ENCODE results near the gene AKR1C2. TPM values are rescaled to one million over a fixed set of nuclear protein-coding genes. Genes with fewer than 3 reads are reported as not detected.
A peak's percentile ranks its signal among the peaks of the same experiment; 100 is the strongest.
"Not testable (repeated sequence)": the region's sequence is repeated elsewhere in the genome, so short reads cannot be mapped to it uniquely, and the experiment has no call there.

AKR1C2 gene
- total RNA-seq, 1 donor from 2014 or later = 0.22 TPM

DNA sequence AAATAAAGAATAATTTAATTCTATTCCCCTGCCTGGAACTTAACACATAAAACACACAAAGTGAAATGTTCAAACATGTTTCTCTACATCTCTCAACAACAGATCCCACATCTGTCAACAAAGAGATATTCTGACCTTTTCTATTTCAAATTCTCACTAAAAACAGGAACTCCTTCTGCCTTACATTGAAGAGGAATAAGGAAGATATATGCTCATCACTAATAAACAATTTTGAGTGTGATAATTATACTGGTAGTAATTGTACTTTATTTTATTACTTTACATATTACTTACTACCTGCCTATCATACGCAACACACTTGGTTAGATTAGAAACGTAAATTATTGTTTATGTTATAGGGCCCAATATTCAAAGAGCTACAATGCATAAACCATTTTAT is 13.4 kb downstream of the AKR1C2 start:
- TF ChIP-seq, protein P1, sequence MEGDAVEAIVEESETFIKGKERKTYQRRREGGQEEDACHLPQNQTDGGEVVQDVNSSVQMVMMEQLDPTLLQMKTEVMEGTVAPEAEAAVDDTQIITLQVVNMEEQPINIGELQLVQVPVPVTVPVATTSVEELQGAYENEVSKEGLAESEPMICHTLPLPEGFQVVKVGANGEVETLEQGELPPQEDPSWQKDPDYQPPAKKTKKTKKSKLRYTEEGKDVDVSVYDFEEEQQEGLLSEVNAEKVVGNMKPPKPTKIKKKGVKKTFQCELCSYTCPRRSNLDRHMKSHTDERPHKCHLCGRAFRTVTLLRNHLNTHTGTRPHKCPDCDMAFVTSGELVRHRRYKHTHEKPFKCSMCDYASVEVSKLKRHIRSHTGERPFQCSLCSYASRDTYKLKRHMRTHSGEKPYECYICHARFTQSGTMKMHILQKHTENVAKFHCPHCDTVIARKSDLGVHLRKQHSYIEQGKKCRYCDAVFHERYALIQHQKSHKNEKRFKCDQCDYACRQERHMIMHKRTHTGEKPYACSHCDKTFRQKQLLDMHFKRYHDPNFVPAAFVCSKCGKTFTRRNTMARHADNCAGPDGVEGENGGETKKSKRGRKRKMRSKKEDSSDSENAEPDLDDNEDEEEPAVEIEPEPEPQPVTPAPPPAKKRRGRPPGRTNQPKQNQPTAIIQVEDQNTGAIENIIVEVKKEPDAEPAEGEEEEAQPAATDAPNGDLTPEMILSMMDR (IDR thresholded peaks at IDR 0.05) = no peak
- H3K4me1 Mint-ChIP-seq (ENCODE audit: low read depth) = peaks cover 6% of the 10 kb centered on the region

DNA sequence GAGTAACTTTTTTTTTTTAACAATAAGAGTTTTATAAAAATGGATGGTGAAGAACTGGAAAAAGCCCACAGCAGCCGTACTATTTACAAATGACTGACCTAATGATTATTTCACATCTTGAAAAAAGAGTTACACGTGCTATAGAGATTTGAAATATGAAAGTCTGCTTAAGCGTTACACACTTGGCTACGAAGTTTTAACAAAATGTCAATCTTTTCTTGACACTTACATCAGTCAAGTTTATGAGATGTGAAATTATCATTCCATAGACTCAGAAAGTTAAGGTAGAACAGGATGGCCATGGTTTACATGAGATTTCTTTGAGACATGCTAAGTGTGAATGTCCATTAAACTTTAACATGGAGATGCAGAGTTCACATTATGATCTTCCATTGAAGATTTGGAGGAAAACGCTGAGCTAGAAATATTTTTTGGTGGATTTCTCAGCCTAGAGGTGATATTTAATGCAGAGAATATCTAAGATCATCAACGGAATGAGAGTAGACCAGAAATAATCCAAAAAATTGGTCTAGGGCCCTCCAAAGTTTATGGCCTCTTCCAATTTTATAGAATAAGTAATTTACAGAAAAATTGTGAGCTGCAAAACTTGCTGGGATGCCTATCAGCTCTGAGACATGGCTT is 15.5 kb downstream of the AKR1C2 start:
- not testable (repeated sequence) for H3K4me3 Mint-ChIP-seq (ENCODE audit: unreplicated experiment); H3K27me3 Mint-ChIP-seq (ENCODE audit: low read depth); DNase-seq (ENCODE audit: low spot score); H3K27ac Mint-ChIP-seq (ENCODE audit: unreplicated experiment); H3K36me3 Mint-ChIP-seq (ENCODE audit: low read depth); H3K9me3 Mint-ChIP-seq (ENCODE audit: low read depth)
- H3K4me1 Mint-ChIP-seq (ENCODE audit: low read depth) = peaks cover 14% of the 10 kb centered on the region

More for the DNA sequence above, 13.4 kb downstream of the AKR1C2 start:
- H3K27me3 Mint-ChIP-seq (ENCODE audit: low read depth) = peaks cover 2% of the 10 kb centered on the region
- no peaks in the 10 kb centered on the region for H3K36me3 Mint-ChIP-seq (ENCODE audit: low read depth)
- no peak for DNase-seq (ENCODE audit: low spot score)
- H3K9me3 Mint-ChIP-seq (ENCODE audit: low read depth) = no peaks in the 10 kb centered on the region
- H3K27ac Mint-ChIP-seq (ENCODE audit: unreplicated experiment) = no peak overlapping the region
- no peak overlapping the region for H3K4me3 Mint-ChIP-seq (ENCODE audit: unreplicated experiment)

DNA sequence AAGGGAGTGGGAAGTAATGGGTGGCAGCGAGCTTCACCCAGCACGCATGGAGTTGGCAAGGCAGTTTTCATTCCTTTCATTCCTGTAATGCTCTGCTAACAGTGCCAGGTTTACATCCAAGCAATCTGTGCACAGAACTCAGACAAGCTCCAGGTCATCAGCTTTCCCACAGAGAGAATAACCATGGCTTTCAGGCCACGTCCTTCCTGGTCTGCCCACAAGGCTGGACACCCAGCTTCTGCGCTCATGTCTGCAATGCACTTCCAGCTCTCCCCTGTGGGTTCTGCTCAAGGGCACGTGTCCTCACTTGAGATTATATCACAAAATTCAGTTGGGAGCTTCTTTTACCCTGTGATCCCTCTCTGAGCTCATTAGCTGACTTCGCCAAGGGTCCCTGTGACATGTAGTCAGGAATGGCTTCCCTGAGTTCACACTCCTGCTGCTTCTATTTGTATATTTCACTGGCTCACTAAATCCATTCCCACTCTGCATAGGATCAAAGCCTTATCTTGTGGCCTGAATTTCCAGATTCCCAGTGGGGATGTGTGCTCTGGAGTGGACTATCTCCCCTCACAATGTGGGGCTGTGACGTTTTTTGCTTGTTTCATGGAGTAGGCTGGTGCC is 18.6 kb downstream of the AKR1C2 start:
- DNase-seq (ENCODE audit: low spot score) = no peak
- peaks cover 26% of the 10 kb centered on the region for H3K4me1 Mint-ChIP-seq (ENCODE audit: low read depth)
- TF ChIP-seq, protein P1 (IDR thresholded peaks at IDR 0.05) = no peak
- no peaks in the 10 kb centered on the region for H3K9me3 Mint-ChIP-seq (ENCODE audit: low read depth)
- peaks cover 2% of the 10 kb centered on the region for H3K27me3 Mint-ChIP-seq (ENCODE audit: low read depth)
- H3K27ac Mint-ChIP-seq (ENCODE audit: unreplicated experiment) = no peak overlapping the region
- H3K4me3 Mint-ChIP-seq (ENCODE audit: unreplicated experiment) = no peak overlapping the region
- no peaks in the 10 kb centered on the region for H3K36me3 Mint-ChIP-seq (ENCODE audit: low read depth)

DNA sequence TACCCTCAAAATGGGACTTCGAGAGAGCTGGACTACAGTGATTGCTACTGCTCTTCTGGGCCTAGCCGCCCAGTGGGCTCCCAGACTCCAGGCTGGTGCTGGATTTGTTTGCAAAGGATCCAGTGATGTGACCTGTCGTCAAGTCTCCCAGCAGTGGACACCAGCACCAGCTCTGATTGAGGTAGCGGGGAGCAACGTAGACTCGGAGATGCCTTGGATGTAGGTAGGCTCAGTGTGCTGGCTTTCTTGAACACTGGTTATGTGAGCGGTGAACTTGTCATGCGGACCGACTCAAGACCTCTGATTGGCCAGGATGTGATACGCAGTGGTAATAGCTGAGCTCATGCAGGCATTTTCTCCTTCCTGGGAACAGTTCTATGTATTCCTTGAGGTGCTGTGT is 19.4 kb downstream of the AKR1C2 start:
- H3K27ac Mint-ChIP-seq (ENCODE audit: unreplicated experiment) = no peak overlapping the region
- DNase-seq (ENCODE audit: low spot score) = peak; percentile 50
- H3K9me3 Mint-ChIP-seq (ENCODE audit: low read depth) = no peaks in the 10 kb centered on the region
- H3K4me3 Mint-ChIP-seq (ENCODE audit: unreplicated experiment) = no peak overlapping the region
- no peaks in the 10 kb centered on the region for H3K36me3 Mint-ChIP-seq (ENCODE audit: low read depth)
- peaks cover 2% of the 10 kb centered on the region for H3K27me3 Mint-ChIP-seq (ENCODE audit: low read depth)
- H3K4me1 Mint-ChIP-seq (ENCODE audit: low read depth) = peaks cover 26% of the 10 kb centered on the region
- TF ChIP-seq, protein P1 (IDR thresholded peaks at IDR 0.05) = no peak

DNA sequence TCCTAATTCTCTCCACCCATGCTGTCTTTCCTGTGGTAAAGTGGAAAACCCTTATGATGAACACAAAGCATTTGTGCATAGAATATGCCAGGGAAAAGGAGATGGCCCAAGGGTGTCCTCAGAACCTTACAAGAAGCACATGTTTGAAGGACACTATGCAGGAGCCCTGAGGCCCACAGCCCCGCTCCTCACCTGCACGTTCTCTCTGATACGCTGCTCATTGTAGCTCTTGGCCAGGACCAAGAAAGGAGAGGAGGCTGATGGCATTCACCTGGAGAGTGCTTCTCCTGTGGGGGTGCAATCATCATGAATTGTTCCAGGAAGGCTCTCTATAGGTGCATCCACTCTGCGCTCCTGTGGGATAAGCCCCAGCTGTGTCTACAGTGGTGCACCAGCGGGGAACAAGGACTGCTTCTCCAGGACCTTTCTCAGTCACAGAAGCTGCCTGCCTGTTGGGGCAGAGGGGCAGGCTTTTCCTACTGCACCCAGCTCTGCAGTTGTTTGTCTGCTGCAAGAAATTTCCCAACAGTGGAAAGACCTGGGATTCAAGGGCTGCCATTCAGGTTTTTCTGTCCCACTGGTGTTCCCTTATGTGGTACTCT is 19.9 kb downstream of the AKR1C2 start:
- Mint-ChIP-seq H3K27me3 (ENCODE audit: low read depth) (peaks cover 2% of the 10 kb centered on the region), H3K4me3 (ENCODE audit: unreplicated experiment) (no peak overlapping the region), H3K27ac (ENCODE audit: unreplicated experiment) (no peak overlapping the region), H3K9me3 (ENCODE audit: low read depth) (no peaks in the 10 kb centered on the region), H3K4me1 (ENCODE audit: low read depth) (peaks cover 26% of the 10 kb centered on the region), H3K36me3 (ENCODE audit: low read depth) (no peaks in the 10 kb centered on the region)
- no peak for DNase-seq (ENCODE audit: low spot score)
- TF ChIP-seq, protein P1 (IDR thresholded peaks at IDR 0.05) = no peak

Data from chondrocyte (in vitro differentiated cells).